H1 (cell line): ENCODE measurements around the gene ZNF394. TPM values are rescaled to one million over a fixed set of nuclear protein-coding genes. Genes with fewer than 3 reads are reported as not detected.

Source experiments
- CTCF ChIA-PET: fragments of 300-600 bp; sonication (Branson Sonifier 250); formaldehyde crosslinking; loops from one replicate; lab custom pipeline; 2021; ENCODE audit not compliant: partially characterized antibody; lab: Charles Lee
- POLR2A ChIA-PET: fragments of 300-600 bp; sonication (Branson Sonifier 250); formaldehyde crosslinking; loops from one replicate; lab custom pipeline; 2021; ENCODE audit warnings: inconsistent platforms; ENCODE audit not compliant: partially characterized antibody; lab: Charles Lee
- DNase-seq, 2 experiments: peaks; one replicate each; pipeline versions ENCODE4 v3.0.0 to v3.0.0-alpha.2; 2010 to 2022; ENCODE audit warnings: low spot score in 2 of 2, low read depth in 1 of 2, mixed read lengths in 1 of 2
- FAIRE-seq: peaks from 2 replicates; lab custom pipeline; 2011; peaks lifted over from hg19 to GRCh38; lab: Jason Lieb, UNC
- H2AFZ ChIP-seq: 2 replicates; pipeline ENCODE4 v1.8.1; 2012; ENCODE audit warnings: low read length, inconsistent platforms
- H2AK5ac ChIP-seq: 2 replicates; pipeline ENCODE4 v1.6.1; 2013; ENCODE audit warnings: low read depth, low read length
- H2BK120ac ChIP-seq: replicated peaks from 2 replicates; pipeline ENCODE3; 2013; ENCODE audit warnings: low read depth, low read length, inconsistent platforms
- H2BK12ac ChIP-seq: 2 replicates; pipeline ENCODE4 v1.6.1; 2013; ENCODE audit warnings: low read depth, low read length
- H2BK15ac ChIP-seq: 2 replicates; pipeline ENCODE4 v1.6.1; 2013; ENCODE audit warnings: low read length
- H2BK20ac ChIP-seq: 2 replicates; pipeline ENCODE4 v1.6.1; 2013; ENCODE audit warnings: low read length
- H2BK5ac ChIP-seq: 2 replicates; pipeline ENCODE4 v1.6.1; 2013; ENCODE audit warnings: low read depth, low read length
- H3K14ac ChIP-seq: 2 replicates; pipeline ENCODE4 v1.6.1; 2013; ENCODE audit warnings: inconsistent platforms; ENCODE audit not compliant: insufficient read length
- H3K18ac ChIP-seq: 2 replicates; pipeline ENCODE4 v1.6.1; 2013; ENCODE audit warnings: low read length; ENCODE audit errors: extremely low read depth
- H3K23ac ChIP-seq: 2 replicates; pipeline ENCODE4 v1.6.1; 2013; ENCODE audit warnings: inconsistent platforms; ENCODE audit not compliant: insufficient read length
- H3K23me2 ChIP-seq: 2 replicates; pipeline ENCODE4 v1.6.1; 2013; ENCODE audit warnings: low read depth, low read length
- H3K27ac ChIP-seq: 2 replicates; pipeline ENCODE4 v1.6.1; 2011; ENCODE audit warnings: low read depth, low read length, inconsistent platforms
- H3K27me3 ChIP-seq, 4 experiments: replicated peaks in 1 of 4; 1 replicate in 1 of 4; 2 replicates in 3 of 4; pipeline versions ENCODE4 v1.6.1 to v1.8.1; 2011 to 2013; ENCODE audit warnings: low read length in 3 of 4, mild to moderate bottlenecking in 3 of 4, inconsistent platforms in 2 of 4, mixed read lengths in 2 of 4, moderate library complexity in 1 of 4; ENCODE audit not compliant: control insufficient read depth in 3 of 4, insufficient read depth in 3 of 4; ENCODE audit errors: extremely low read depth in 1 of 4
- H3K36me3 ChIP-seq, 4 experiments: 2 replicates each; pipeline versions ENCODE4 v1.6.1 to v1.8.1; 2011 to 2013; ENCODE audit warnings: mild to moderate bottlenecking in 4 of 4, low read length in 3 of 4, moderate library complexity in 2 of 4, control low read depth in 1 of 4, inconsistent platforms in 1 of 4; ENCODE audit not compliant: insufficient read depth in 4 of 4, control insufficient read depth in 2 of 4
- H3K4ac ChIP-seq: replicated peaks from 2 replicates; pipeline ENCODE3; 2013; ENCODE audit warnings: low read length, low read depth, mixed read lengths, inconsistent platforms; ENCODE audit not compliant: insufficient read length
- H3K4me1 ChIP-seq, 4 experiments: replicated peaks in 1 of 4; 1 replicate in 1 of 4; 2 replicates in 3 of 4; pipeline versions ENCODE4 v1.6.1 to v1.8.1; 2011 to 2013; ENCODE audit warnings: low read length in 3 of 4, inconsistent platforms in 2 of 4, mixed read lengths in 1 of 4; ENCODE audit not compliant: insufficient read depth in 4 of 4, control insufficient read depth in 3 of 4
- H3K4me2 ChIP-seq, 2 experiments: 2 replicates each; pipeline versions ENCODE4 v1.6.1 to v1.8.1; 2011 to 2013; ENCODE audit warnings: low read depth in 2 of 2, low read length in 2 of 2, control low read depth in 1 of 2, inconsistent platforms in 1 of 2, mild to moderate bottlenecking in 1 of 2; ENCODE audit not compliant: insufficient read depth in 1 of 2
- H3K4me3 ChIP-seq, 4 experiments: fragments of 200-600, 300-600 bp in 1 of 4; sonication (generic), shearing (Covaris generic), sonication (Bioruptor Twin) in 1 of 4; 2 replicates each; pipeline versions ENCODE4 v1.5.1 to v1.8.1; 2011 to 2016; ENCODE audit warnings: low read length in 4 of 4, low read depth in 3 of 4, control low read depth in 2 of 4, inconsistent platforms in 2 of 4, mild to moderate bottlenecking in 2 of 4, mixed read lengths in 1 of 4, moderate library complexity in 1 of 4; ENCODE audit not compliant: insufficient read depth in 2 of 4; ENCODE audit errors: extremely low read depth in 1 of 4
- H3K56ac ChIP-seq: replicated peaks from 2 replicates; pipeline ENCODE3; 2013; ENCODE audit warnings: low read depth, mild to moderate bottlenecking, mixed read lengths, low read length, inconsistent platforms; ENCODE audit not compliant: insufficient read length
- H3K79me1 ChIP-seq: 2 replicates; pipeline ENCODE4 v1.6.1; 2013; ENCODE audit warnings: low read depth, low read length, control low read depth
- H3K79me2 ChIP-seq, 2 experiments: 2 replicates each; pipeline versions ENCODE4 v1.6.1 to v1.8.1; 2012 to 2013; ENCODE audit warnings: low read length in 2 of 2, mild to moderate bottlenecking in 2 of 2, inconsistent platforms in 1 of 2; ENCODE audit not compliant: insufficient read depth in 2 of 2, control insufficient read depth in 1 of 2
- H3K9ac ChIP-seq, 4 experiments: replicated peaks in 1 of 4; 1 replicate in 1 of 4; 2 replicates in 3 of 4; pipeline versions ENCODE4 v1.6.1 to v1.8.1; 2011 to 2013; ENCODE audit warnings: low read depth in 3 of 4, low read length in 3 of 4, control low read depth in 2 of 4, mild to moderate bottlenecking in 2 of 4, moderate library complexity in 2 of 4, inconsistent platforms in 1 of 4; ENCODE audit errors: extremely low read depth in 1 of 4
- H3K9me3 ChIP-seq, 2 experiments: 2 replicates each; pipeline versions ENCODE4 v1.6.1 to v1.8.1; 2012 to 2013; ENCODE audit warnings: mild to moderate bottlenecking in 2 of 2, moderate library complexity in 2 of 2, control low read depth in 1 of 2, inconsistent platforms in 1 of 2, low read depth in 1 of 2, low read length in 1 of 2, mixed read lengths in 1 of 2; ENCODE audit not compliant: insufficient read depth in 2 of 2
- H4K20me1 ChIP-seq, 2 experiments: replicated peaks in 1 of 2; 2 replicates each; pipeline versions ENCODE3 to v1.8.1; 2011 to 2013; ENCODE audit warnings: inconsistent platforms in 2 of 2, low read length in 2 of 2, mild to moderate bottlenecking in 1 of 2; ENCODE audit not compliant: insufficient read depth in 2 of 2, control insufficient read depth in 1 of 2
- H4K5ac ChIP-seq: 2 replicates; pipeline ENCODE4 v1.6.1; 2013; ENCODE audit warnings: low read length, low read depth, mixed read lengths, inconsistent platforms; ENCODE audit not compliant: insufficient read length
- H4K8ac ChIP-seq: 2 replicates; pipeline ENCODE4 v1.8.0; 2013; ENCODE audit warnings: mild to moderate bottlenecking, moderate library complexity, low read length, inconsistent platforms; ENCODE audit not compliant: insufficient read depth; ENCODE audit errors: extremely low read depth
- H4K91ac ChIP-seq: replicated peaks from 2 replicates; pipeline ENCODE3; 2013; ENCODE audit warnings: low read length, mixed read lengths, inconsistent platforms; ENCODE audit not compliant: insufficient read length
- CHD1 ChIP-seq: IDR thresholded peaks from 2 replicates; pipeline ENCODE4 v1.6.1; 2012; ENCODE audit warnings: low read depth, low read length, improper control_type of control experiment
- RBBP5 ChIP-seq: IDR thresholded peaks from 2 replicates; pipeline ENCODE4 v1.7.1; 2012; ENCODE audit warnings: low read depth, mild to moderate bottlenecking, inconsistent platforms, low read length, moderate library complexity, borderline replicate concordance
- RFX5 ChIP-seq: IDR thresholded peaks from 2 replicates; pipeline ENCODE4 v1.6.1; 2011; ENCODE audit warnings: low read depth, low read length, improper control_type of control experiment, borderline replicate concordance
- SP4 ChIP-seq: IDR thresholded peaks from 2 replicates; pipeline ENCODE4 v1.6.1; 2012; ENCODE audit warnings: low read length, inconsistent platforms
- WGBS, 2 experiments: shearing (Covaris generic) in 1 of 2; methylation state at CpG; one replicate each; pipeline versions ENCODE4 v1.1.6 to v1.1.7; 2013 to 2015; ENCODE audit warnings: low lambda C conversion rate in 2 of 2, mixed read lengths in 2 of 2, inconsistent platforms in 1 of 2, low coverage in 1 of 2, missing lambda C conversion rate in 1 of 2; ENCODE audit not compliant: insufficient replicate concordance in 2 of 2, insufficient coverage in 1 of 2, insufficient read length in 1 of 2; ENCODE audit errors: extremely low coverage in 1 of 2, missing lambda C conversion rate in 1 of 2; 5-methylcytosine and 5-hydroxymethylcytosine counted together
- polyA plus RNA-seq, 7 experiments: library from polyadenylated mRNA; depleted of rRNA in 3 of 7; stranded (reverse) in 5 of 7; unstranded in 2 of 7; fragments of >200 nt in 5 of 7; fragments of 200-250 nt in 2 of 7; gene quantifications; 1 replicate in 5 of 7; 2 replicates in 1 of 7; 4 replicates in 1 of 7; pipeline versions ENCODE4 v1.2.1 to v1.2.3, GENCODE V29; 2011 to 2013; ENCODE audit warnings: missing spikeins in 2 of 7, mixed read lengths in 2 of 7
- total RNA-seq: library from RNA; stranded (reverse); fragmentation: NEBNext Ultra II Directional; extraction: Animal tissue kit (Norgen Biotek cat#: 25700); gene quantifications from 2 replicates; pipeline ENCODE4 v1.2.1, GENCODE V29; 2021

The ZNF394 gene
- total and polyA plus RNA-seq, 2 of the 8 experiments (the other 6 are each of a cell fraction or from before 2014, with no cell fraction given): 6.6 to 19.3 TPM

DNA sequence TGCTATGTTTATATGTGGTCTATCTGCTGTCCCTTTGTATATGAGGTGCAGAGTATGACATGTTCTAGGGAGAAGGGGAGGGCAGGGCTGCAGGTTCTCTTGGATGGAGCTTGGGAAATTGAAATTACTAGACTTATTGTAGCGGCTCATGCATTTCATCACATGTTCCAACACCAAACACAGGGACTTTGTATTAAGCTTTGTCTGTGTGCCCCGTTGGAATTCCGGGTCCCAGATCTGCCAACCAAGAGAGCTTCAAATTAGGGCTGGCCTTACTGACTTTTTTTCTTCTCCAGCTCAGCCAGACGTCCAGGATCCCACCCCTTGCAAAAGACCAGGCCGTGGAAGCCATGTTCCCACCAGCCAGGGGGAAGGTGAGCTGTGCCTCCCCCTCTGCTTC lies 24.0 kb downstream of the ZNF394 start:
- Histone ChIP-seq H3K27me3 (no peaks in the 10 kb centered on the region), H3K23me2 (peaks cover 7% of the 10 kb centered on the region), H3K4me2 (no peak overlapping the region), H2BK20ac (no peak overlapping the region), H4K20me1 (peaks cover 0 to 4% of the 10 kb centered on the region in 2 experiments), H3K79me1 (peaks cover 9% of the 10 kb centered on the region), H4K8ac (no peak overlapping the region), H4K5ac (no peak overlapping the region), H2BK12ac (no peak overlapping the region), H2AFZ (no peak overlapping the region), H2BK5ac (no peak overlapping the region), H3K18ac (no peak overlapping the region), H3K4me1 (no peaks in the 10 kb centered on the region), H3K27ac (no peak overlapping the region), H3K4ac (no peak overlapping the region), H3K79me2 (peaks cover 16 to 51% of the 10 kb centered on the region in 2 experiments), H2BK120ac (no peak overlapping the region), H3K14ac (no peak overlapping the region), H3K56ac (no peak overlapping the region), H3K36me3 (peaks cover 0 to 19% (median 9%) of the 10 kb centered on the region in 4 experiments; a peak in 4 of 8 replicates), H3K23ac (no peak overlapping the region), H3K9me3 (no peaks in the 10 kb centered on the region), H3K4me3 (no peak overlapping the region), H2AK5ac (no peak overlapping the region), H3K9ac (no peak overlapping the region), H2BK15ac (no peak overlapping the region), H4K91ac (no peak overlapping the region)
- DNase-seq (no peak), FAIRE-seq (no peak)
- CTCF ChIA-PET: interaction anchor here (0.7 to 1.3 kb wide), 2 partner anchors 13 to 17 kb away, joined by 3 read pairs; no protein-coding TSS in a partner anchor
- 91% methylated on average over 5 of the region's 5 CpGs; no CpG with 5 or more reads in 1 of the 2 experiments for WGBS, 2 experiments
- POLR2A ChIA-PET: interaction anchor here (0.6 to 2.3 kb wide), 12 partner anchors 9 to 1111 kb away, joined by 3 to 8 read pairs (median 4); partner anchors contain the start of genes ATP5MF, CPSF4 and PTCD1
- no peak for TF ChIP-seq CHD1
- TF ChIP-seq RBBP5: no peak
- no peak for TF ChIP-seq SP4
- TF ChIP-seq RFX5: no peak
